A549 treated with Mapracorat at 1 μM for 4 hours (cell line): ENCODE measurements around the gene DNALI1. TPM values are rescaled to one million over a fixed set of nuclear protein-coding genes. Genes with fewer than 3 reads are reported as not detected.

ENCODE experiments used
- total RNA-seq: library from RNA; stranded (reverse); fragments of 200-300 nt; extraction: Qiagen RNA extraction; gene quantifications from 5 replicates; pipeline ENCODE4 v1.2.3, GENCODE V29; 2022

DNALI1 gene
- 0.06 to 0.26 TPM (median 0.18 TPM) in 4 of 5 replicates, not detected in the other for total RNA-seq

GRCh38 chr1:37556712-37557196 is at the start of gene DNALI1:
TSS of gene DNALI1 (plus strand) at chr1:37556940. CDS start at chr1:37556995, 55 bp downstream.

GRCh38 chr1:37514350-37515184 is 42.2 kb upstream of the DNALI1 start, which contains the start of gene MEAF6:
TSS of gene MEAF6 (minus strand) at chr1:37514766. CDS start at chr1:37514746, 20 bp downstream.

DNA sequence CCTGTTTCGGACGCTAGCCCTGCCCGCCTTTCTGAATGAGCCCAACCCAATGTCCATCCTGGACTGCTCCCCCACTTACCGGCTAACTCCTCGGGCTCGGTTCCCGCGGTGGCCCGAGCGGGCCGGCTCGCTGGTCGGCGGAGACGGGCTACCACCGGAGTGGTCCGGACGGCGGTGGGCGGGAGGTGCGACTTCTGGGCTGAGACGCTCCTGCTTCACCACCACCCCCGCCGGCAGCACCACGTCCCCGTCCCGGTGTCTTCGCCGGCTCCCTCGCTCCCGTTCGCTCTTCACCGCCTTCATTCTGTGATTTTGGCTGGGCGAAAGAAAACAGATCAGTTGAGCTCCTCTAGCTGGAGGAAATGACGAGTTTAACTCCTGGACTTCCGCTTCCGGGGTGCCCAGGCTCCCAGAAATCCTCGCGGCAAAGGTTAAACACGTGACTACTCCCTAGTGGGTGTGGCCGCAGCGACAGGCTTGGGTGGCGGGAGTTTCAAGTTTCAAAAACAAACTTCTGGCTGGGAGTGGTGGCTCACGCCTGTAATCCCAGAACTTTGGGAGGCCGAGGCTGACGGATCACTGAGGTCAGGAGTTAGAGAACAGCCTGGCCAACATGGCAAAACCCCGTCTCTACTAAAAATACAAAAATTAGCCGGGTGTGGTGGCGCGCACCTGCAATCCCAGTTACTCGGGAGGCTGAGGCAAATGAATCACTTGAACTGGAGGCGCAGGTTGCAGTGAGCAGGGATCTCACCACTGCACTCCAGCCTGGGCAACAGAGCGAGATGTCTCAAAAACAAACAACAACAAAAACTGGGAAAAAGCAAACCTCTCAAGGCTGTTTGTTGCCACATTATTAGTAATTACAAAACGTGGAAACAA is 2.6 kb upstream of the DNALI1 start, which contains the start of gene SNIP1:
SNIP1 (minus strand) TSS at position 367 of the 882 bp plus-strand sequence; CDS start at position 303, 64 bp downstream.

GRCh38 chr1:37595440-37596181 is 38.9 kb downstream of the DNALI1 start, which contains the start of gene GNL2:
TSS of gene GNL2 (minus strand) at chr1:37595937. CDS start at chr1:37595822, 115 bp downstream.

Other genes starting within 250 kb of the DNALI1 start
- gene ZC3H12A, start 82.4 kb upstream of the DNALI1 start, total RNA-seq = 32.3 to 49.6 TPM (median 40.7 TPM) in 5 replicates
- gene MEAF6, start 42.2 kb upstream of the DNALI1 start, total RNA-seq = 42.1 to 63.4 TPM (median 50.6 TPM) in 5 replicates
- gene SNIP1, start 2.6 kb upstream of the DNALI1 start, total RNA-seq = 9.7 to 14.4 TPM (median 13.6 TPM) in 5 replicates
- gene GNL2, start 39.0 kb downstream of the DNALI1 start, total RNA-seq = 51.4 to 68.3 TPM (median 59.0 TPM) in 5 replicates
- gene RSPO1, start 78.0 kb downstream of the DNALI1 start, total RNA-seq = 0.08 to 0.16 TPM (median 0.10 TPM) in 5 replicates
- 46.5 to 50.2 TPM (median 48.0 TPM) in 5 replicates for gene CDCA8, start 135.6 kb downstream of the DNALI1 start, total RNA-seq
- gene EPHA10, start 208.2 kb downstream of the DNALI1 start, total RNA-seq = 0.76 to 1.2 TPM (median 1.1 TPM) in 5 replicates
- 21.1 to 25.5 TPM (median 24.9 TPM) in 5 replicates for gene MANEAL, start 236.9 kb downstream of the DNALI1 start, total RNA-seq